GOT3 (cell line): ENCODE results near the gene TAS1R3.

Experiments used
- DNase-seq: peaks from one replicate; lab custom pipeline; 2025; ENCODE audit warnings: mixed read lengths; lab: John Stamatoyannopoulos, UW

The TAS1R3 gene

DNA sequence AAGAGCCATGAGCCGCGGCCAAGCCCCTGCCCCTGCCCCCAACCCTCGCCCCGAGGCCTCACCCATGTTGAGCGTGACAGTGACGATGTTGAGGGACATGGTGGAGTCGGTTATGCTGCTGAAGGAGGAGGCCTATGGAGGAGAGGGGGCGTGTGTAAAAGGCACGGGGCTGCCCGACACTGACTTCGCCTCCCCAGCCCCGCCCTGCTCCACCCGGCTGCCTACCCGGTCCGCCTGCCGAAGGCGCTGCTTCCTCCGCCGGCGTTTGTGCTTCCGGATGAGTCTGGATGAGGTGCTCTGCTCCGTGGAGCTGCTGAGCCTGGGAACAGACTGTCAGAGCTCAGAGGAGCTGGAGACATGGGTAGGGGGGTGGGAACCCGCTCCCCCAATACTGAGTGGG is 9.1 kb downstream of the TAS1R3 start:
- DNase-seq, result no peak

DNA sequence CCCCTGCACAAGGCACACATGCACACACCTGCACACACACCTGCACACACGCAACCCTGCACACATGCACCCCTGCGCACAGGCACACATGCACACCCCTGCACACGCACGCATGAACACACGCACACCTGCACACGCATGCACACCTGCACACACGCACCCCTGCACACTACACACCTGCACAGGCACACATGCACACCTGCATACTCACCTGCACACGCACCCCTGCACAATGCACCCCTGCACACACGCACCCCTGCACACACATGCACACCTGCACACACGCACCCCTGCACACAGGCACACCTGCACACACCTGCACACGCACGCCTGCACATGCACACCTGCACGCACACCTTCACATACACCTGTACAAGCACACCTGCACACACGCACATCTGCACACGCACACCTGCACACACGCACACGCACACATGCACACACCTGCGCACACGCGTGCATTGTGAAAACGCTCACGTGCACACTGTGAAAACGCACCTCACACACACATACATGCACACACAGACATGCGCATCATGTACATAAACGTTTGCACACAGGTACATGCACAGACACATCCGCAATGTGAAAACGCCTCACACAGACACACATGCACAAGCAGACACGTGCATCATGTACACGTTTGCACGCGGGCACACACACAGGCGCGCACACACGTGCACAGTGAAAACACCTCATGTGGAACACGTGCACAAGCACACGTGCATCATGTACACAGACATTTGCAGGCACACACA is 9.9 kb downstream of the TAS1R3 start:
- no peak for DNase-seq

- DNase-seq, result no peak
Measured at GRCh38 chr1:1341549-1342021, 10.5 kb downstream of the TAS1R3 start.

DNA sequence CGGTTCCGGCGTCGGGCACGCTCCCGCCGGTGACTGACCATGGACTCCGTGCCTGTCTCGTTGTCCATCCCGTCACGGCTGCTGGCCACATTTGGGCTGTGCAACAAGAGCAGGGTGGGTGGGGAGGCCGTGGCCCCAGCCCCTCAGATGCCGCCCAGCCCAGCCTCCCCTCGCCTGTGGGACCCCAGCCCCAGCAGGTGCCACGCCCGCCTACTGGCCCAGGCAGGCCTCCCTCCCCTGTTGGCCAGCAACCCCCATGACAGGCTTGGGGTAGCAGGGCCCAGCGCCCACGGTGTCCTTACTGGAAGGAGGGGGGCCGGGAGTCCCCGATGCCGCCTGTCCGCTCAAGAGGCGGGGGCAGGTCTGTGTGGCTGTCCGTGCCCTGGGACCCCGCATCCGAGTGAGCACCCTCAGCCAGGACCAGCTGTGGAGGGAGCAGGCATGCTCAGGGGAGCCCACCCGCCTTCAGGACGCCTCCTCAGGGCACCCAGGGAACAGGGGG is 11.0 kb downstream of the TAS1R3 start:
- DNase-seq, result no peak

DNA sequence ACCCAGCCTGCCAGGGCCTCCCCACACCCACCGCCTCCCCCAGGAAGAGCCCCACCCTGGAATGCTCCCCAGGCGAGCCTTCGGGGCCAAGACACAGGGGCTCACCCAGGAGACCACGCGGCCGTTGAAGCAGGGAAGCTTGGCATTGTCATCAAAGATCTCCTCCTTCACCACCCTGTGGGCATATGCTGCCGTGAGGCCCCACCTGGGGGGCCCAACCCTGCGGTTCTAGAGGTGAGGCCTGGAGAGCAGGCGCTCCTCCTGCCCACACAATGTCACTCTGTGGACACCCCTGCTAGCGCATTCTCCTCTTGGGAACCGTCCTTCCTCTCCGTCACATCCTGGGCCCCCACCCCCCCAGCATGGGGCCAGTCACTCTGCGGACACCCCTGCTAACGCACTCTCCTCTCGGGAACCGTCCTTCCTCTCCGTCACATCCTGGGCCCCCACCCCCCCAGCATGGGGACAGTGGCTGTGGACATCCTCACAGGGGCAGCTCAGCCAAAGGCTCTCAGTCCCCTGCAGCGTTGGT is 11.6 kb downstream of the TAS1R3 start:
- DNase-seq, result no peak

GRCh38 chr1:1343811-1344421 is 12.8 kb downstream of the TAS1R3 start:
- DNase-seq, result no peak

GRCh38 chr1:1344655-1345361 is 13.7 kb downstream of the TAS1R3 start:
- DNase-seq, result no peak

DNA sequence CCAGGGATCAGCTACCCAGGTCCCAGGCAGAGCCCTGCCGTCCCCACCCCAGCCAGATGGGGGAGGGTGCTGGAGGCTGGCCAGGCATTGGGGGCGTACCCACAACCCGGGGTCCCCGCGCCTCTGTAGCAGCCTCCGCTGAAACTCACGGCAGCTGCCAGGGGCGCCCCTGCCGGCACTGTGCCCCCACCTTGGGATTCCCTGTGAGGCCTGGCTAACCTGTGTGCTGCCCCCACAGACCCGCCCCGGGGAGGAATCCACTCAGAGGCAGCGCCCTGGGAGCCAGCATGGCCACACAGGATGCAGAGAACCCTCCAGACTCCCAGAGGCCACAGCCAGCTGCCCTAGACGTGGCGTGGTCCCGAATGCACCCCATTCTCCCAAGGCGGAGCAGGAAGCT is 14.3 kb downstream of the TAS1R3 start:
- no peak for DNase-seq

GRCh38 chr1:1345860-1346500 is 14.9 kb downstream of the TAS1R3 start:
- DNase-seq, result no peak

DNA sequence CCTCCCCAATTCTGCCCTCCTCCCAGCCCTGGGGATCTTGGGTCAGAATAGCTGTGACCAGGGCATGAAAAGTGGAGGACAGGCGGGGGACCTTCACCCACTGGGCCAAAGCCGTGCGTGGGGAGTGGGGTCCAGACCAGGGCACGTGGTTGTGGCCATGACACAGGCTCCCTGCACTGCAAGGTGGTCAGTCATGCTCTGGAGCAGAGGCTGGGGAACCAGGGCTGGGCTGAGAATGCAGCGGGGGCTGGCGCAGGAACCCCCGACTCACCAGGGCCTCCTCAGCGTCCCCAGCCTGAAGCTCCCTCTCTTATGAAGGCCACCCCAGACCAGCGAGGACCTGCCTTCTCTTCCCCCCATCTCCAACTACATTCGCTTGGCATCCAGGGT is 15.4 kb downstream of the TAS1R3 start:
- DNase-seq, result no peak

- no peak for DNase-seq
Measured at GRCh38 chr1:1347026-1347595, 16.0 kb downstream of the TAS1R3 start.

GRCh38 chr1:1347663-1348419 is 16.8 kb downstream of the TAS1R3 start:
- no peak for DNase-seq

DNA sequence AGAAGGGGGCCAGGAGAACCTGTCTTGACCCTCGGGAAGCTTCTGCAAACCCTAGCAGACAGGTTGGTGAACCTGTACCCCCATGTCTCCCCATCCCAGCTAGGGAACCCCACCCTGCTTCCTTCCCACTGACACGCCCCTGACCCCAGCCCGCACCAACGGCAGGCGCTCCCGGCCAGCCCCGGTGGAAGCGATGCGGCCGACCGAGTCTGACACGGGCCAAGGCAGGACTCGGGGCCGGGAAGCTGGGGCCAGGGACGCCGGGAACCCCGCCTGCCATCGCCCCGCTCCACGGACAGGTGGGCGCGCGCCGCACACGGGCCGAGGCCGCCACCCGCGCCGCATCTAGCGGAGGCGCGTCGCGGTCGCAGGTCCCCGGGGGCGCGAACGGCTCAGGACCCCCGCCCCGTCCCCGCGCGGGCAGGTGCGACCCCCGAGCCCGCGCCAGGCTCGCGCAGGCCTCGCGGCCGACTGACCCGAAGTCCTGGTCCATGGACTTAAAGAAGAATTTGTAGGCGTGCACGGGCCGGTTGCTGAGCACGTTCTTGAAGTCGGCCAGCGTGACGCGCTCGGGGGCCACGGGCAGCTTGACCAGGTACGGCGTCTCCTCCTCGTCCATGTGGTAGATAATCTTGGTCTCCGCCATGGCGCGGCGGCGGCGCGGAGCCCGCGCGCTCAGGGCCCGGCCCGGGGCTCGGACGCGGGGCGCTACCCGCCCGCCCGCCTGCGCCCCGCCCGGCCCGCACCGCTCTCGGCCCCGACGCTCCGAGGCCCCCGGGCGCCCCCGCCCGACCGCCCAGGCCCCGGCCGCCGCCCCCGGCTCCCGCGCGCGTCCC is 17.6 kb downstream of the TAS1R3 start:
- no peak for DNase-seq

DNA sequence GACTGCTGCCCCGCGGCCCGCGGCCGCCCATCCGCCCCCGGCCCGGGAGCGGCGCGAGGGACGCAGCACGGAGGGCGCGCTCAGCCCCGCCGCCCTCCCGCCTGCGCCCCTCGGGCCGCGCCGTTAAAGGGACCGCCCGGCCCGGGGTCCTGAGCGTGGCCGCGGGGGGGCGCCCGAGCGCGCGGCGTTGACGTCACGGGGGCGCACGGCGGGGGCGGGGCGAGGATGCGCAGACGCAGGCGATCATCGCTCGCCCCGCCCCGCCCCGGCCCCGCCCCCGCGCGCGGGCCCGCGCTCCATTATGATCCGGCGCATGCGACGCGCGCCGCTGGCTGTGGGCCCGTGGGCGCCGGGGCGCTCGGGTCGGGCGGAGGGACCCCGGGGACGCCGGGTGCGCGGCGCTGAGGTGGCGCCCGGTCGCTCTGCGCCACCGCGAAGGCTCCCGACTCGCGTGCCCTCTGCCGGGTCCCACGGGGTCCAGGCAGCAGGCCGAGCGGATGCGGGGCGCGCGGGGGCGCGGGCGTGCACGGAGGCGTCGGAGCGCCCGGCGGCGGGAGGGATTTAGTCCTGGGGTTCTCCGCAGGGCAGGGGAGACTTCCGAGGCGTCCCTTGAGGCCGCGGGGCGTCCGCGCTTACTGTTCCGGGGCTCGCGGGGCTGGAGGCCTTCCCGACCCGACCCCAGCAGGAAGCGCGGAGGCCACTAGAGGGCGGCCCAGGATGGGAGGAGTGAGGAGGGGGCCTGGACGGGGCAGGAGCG is 18.4 kb downstream of the TAS1R3 start, which contains the start of gene DVL1:
TSS of gene DVL1 (minus strand) at position 163 of the 757 bp plus-strand sequence. CDS start 353 bp downstream, outside the sequence.
- DNase-seq, result no peak

DNA sequence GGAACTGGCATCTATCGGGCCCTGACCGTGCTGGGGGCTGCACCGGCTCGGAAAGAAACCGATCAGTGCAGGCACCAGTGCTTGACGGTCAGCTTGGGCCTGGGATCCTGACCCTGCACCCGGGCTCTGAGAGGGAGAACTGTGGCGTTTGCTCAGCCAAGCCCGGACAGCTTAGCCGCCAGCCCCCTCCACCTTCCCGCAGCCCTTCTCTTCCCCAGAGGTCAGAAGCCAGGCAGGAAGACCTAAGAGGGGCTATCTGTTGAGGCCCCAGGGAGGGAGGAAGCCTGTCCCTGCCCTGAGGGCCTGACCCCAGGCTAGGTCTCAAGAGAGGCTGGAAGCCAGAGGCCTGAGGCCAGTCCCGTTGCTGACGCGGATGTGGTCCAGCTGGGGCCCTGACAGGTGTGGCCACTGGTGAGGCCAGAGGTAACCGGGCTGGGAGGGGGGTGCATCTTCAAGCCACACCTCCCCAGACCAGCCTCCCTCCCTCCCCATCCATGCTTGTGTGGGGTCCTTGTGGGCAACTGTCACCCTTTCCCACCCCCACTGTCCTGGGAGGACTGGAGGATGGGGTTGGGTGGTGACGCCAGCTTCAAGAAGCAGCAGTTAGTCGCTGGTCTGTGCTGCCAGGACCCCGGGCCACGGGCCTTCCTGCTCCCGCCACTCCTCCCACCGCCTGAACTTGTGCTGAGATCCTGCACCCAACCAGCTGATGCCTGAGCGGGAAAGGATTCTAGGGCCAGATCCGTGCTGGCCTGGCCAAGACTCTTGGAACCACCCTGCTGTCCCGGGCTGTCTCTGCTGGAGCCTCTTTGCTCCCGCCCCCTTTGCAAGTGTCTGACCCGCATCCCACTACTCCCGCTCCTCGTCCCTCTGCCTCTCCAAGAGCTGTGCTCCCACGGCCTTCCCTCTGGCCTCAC is 20.7 kb downstream of the TAS1R3 start:
- no peak for DNase-seq

DNA sequence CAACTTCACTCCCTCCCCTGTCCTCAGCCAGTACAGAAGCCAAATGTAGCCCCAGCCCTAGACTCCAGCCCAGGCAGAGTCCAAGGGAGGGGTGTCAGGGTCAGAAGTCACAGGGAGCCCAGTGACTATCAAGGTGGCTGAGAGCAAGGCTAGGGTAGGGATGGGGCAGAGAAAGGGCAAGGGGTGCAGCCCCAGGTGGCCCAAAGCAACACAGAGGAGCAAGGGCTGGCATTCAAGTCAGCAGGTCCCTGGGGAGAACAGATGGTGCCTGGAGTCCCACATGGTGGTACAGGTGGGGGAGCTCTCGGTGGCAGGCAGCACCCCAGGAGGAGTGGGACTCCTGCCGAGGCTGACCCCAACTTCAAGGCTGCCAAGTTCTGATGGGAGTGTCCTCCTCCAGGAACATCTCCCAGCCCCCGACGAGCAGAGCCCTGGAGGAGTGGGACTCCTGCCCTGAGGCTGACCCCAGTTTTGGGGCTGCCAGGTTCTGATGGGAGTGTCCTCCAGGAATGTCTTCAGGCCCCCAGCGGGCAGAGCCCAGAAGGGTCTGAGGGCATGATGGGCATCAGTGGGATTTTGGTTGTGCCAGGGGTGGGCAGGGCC is 21.8 kb downstream of the TAS1R3 start:
- DNase-seq, result no peak

- no peak for DNase-seq
Measured at GRCh38 chr1:1353389-1354151, 22.5 kb downstream of the TAS1R3 start.
